ENCODE measurements around the gene PI4KB. TPM values are rescaled to one million over a fixed set of nuclear protein-coding genes. Genes with fewer than 3 reads are reported as not detected.
A peak's percentile ranks its signal among the peaks of the same experiment; 100 is the strongest.

The PI4KB gene
- total RNA-seq, 3 donors from 2014 or later = 57.9 to 77.2 (median 58.9) TPM

DNA sequence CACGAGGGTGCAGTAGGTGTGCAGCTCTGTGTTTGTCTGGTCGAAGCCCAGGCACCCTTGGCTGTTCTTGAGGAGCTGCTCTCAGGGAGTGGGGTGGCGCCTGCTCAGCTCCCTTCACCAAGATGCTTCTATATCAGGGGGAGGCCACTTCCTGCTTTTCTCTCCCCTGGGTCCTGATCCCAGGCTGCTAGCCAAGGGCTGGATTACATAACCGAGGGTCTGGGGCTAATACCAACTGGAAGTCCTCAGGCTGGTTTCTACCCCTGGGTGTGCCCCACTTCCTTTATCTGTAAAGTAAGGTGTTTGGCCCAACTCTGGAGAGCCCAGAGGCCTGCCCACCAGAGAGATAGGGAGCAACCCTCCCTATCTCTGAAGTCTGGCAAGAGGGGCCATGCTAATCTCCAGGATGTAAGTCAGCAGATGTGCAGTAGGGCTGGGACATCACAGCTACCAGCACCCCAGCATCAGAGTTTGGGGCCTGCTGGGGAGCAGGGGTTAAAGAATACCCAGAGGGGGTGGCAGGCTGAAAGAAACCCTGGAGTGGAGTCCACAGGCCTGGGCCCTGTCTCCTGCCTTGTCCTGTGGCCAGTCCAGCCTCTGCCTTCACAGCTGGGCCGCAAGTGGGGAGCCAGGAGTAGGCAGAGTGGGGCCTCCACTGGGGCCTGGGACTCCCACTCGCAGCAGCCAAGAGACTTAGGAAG lies 43.1 kb upstream of the PI4KB start:
- intact Hi-C loops (cut with DNase I, micrococcal nuclease) = no loop called here
- DNase-seq (peak in 1 of 3 donors; percentile 48), ATAC-seq (no peak)
- H3K4me1 ChIP-seq (ENCODE audit: low read depth) = peaks cover 33% of the 10 kb centered on the region
- no peak overlapping the region for H3K4me3 ChIP-seq
- TF ChIP-seq, protein P1, sequence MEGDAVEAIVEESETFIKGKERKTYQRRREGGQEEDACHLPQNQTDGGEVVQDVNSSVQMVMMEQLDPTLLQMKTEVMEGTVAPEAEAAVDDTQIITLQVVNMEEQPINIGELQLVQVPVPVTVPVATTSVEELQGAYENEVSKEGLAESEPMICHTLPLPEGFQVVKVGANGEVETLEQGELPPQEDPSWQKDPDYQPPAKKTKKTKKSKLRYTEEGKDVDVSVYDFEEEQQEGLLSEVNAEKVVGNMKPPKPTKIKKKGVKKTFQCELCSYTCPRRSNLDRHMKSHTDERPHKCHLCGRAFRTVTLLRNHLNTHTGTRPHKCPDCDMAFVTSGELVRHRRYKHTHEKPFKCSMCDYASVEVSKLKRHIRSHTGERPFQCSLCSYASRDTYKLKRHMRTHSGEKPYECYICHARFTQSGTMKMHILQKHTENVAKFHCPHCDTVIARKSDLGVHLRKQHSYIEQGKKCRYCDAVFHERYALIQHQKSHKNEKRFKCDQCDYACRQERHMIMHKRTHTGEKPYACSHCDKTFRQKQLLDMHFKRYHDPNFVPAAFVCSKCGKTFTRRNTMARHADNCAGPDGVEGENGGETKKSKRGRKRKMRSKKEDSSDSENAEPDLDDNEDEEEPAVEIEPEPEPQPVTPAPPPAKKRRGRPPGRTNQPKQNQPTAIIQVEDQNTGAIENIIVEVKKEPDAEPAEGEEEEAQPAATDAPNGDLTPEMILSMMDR (IDR thresholded peaks at IDR 0.05) = no peak
- no peaks in the 10 kb centered on the region for H3K36me3 ChIP-seq (ENCODE audit: low read depth)
- H3K9me3 ChIP-seq = no peaks in the 10 kb centered on the region

DNA sequence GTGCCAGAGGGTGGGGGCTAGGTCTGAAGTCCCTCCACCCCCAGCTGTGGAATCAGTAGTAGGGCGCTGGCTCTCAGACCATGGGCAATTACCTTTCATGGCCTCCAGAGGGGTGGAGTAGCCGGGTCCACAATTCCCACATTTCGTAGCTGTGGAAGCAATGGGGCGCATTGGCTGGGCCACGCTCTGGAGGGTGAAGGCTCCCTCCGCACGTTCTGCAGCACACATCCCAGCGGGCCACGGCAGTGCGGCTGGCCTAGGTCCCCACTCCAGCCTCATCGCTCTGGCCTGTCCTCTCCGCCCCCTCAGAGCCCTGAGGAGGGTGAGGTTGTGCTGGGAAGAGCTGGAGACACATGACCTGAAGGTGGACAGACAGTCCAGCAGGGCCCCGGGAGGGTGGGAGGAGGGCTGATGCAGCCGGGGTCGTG lies 42.4 kb upstream of the PI4KB start:
- Histone ChIP-seq H3K9me3 (no peaks in the 10 kb centered on the region), H3K4me3 (no peak overlapping the region), H3K36me3 (ENCODE audit: low read depth) (peaks cover 7% of the 10 kb centered on the region), H3K4me1 (ENCODE audit: low read depth) (peaks cover 33% of the 10 kb centered on the region)
- intact Hi-C loops (cut with DNase I, micrococcal nuclease) = no loop called here
- peak in 1 of 3 donors; percentile 59 for DNase-seq
- ATAC-seq = peak; percentile 11
- TF ChIP-seq, protein P1 (IDR thresholded peaks at IDR 0.05) = no peak

DNA sequence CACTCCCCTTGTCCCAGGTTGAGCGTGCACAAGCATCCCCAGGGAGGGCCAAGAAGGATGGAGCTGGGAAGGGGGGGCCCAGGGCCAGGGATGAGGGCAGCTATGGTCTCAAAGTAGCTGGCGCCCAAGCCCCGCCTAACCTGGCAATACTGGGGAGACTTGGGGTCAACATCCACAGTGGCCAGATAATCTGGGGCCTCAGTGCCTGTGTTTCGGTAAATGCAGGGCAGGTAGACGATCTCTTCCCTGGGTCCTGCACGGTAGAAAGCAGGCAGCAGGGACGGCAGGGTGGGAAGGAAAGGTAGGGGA lies 42.0 kb upstream of the PI4KB start:
- intact Hi-C loops (cut with DNase I, micrococcal nuclease) = no loop called here
- Histone ChIP-seq H3K4me3 (no peak overlapping the region), H3K9me3 (no peaks in the 10 kb centered on the region), H3K4me1 (ENCODE audit: low read depth) (peaks cover 33% of the 10 kb centered on the region), H3K36me3 (ENCODE audit: low read depth) (peaks cover 8% of the 10 kb centered on the region)
- DNase-seq (no peak), ATAC-seq (no peak)
- TF ChIP-seq, protein P1 (IDR thresholded peaks at IDR 0.05) = no peak

DNA sequence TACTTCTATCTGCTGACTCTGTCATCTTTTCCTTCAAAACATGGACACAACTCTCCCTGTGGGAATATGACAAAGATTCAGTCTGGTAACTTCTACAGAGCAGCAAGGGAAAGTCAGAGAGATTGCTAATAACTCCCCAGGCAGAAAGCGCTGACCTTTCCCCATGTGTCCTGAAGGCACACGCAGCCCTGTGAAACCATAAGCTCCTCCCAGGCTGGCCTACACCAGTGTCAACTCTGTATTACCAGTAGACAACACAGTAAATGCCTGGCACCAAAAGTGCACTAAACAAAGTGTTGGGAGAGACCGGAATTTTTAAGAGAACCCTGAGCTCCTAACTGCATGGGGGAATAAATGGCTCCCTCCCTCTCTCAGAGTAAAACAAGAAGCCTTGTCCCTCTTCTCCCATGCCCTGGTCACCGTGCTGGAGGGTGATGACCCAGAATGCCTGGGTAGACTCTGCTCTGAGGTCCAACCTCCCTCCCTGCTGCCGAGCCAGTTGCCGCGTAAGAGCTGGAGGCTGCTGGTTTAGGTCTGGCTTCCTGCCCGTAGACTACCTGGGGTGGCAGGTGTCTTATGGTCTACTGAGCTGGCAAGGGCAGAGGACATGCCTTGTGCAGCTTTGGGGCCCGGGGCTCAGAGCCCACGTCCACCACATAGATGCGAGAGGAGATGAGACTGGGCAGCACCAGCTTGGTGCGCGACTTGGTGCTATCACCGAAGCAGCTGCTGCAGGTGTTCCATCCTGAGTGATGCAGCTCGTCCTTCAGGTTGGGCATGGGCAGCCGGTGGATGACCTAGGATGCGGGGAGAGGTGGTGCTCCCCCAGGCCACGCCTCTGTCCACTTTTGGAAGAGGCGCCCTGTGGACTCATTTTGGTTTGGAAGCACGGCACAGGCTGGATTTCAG lies 41.4 kb upstream of the PI4KB start:
- Histone ChIP-seq H3K4me1 (ENCODE audit: low read depth) (peaks cover 31% of the 10 kb centered on the region), H3K4me3 (no peak overlapping the region), H3K36me3 (ENCODE audit: low read depth) (peaks cover 8% of the 10 kb centered on the region), H3K9me3 (no peaks in the 10 kb centered on the region)
- TF ChIP-seq, protein P1 (IDR thresholded peaks at IDR 0.05) = no peak
- DNase-seq = peak in 1 of 3 donors; percentile 49
- no peak for ATAC-seq
- intact Hi-C loops (cut with DNase I, micrococcal nuclease) = no loop called here

DNA sequence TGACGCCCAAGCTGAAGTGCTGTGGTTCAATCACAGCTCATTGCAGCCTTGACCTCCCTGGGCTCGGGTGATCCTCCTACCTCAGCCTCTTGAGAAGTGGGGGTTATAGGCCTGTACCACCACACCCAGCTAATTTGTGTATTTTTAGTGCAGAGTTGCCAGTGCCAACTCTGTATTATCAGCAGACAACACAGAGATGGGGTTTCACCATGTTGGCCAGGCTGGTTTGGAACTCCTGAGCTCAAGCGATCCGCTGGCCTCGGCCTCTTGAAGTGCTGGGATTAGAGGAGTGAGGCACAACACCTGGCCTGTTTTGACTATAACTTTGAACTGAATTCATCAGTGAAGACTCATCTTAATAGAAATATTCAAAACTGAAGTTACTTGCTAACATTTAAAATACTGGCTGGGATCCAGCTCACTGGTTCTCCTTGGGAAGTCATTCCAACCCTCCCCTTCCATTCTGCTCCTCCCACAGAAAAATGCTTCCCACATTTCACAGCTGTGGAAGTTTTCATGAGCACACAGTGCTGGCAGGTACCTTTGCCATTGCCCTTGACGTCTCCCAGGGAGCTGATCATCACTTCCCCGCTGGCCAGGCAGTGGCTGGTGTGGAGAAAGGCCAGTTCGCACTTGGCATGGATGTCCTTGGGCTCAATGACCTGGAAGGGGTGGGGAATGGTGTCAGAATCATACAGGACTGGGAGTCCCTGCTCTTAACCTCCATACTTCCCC lies 40.6 kb upstream of the PI4KB start:
- no peak for ATAC-seq
- no peak overlapping the region for H3K4me3 ChIP-seq
- DNase-seq = peak in 1 of 3 donors; percentile 25
- no peaks in the 10 kb centered on the region for H3K9me3 ChIP-seq
- peaks cover 22% of the 10 kb centered on the region for H3K4me1 ChIP-seq (ENCODE audit: low read depth)
- TF ChIP-seq, protein P1 (IDR thresholded peaks at IDR 0.05) = no peak
- peaks cover 8% of the 10 kb centered on the region for H3K36me3 ChIP-seq (ENCODE audit: low read depth)
- intact Hi-C loops (cut with DNase I, micrococcal nuclease) = no loop called here

Measured in mucosa of descending colon (tissue), 3 donors.